IPS DF 6.9 (cell line): ENCODE results near the gene KRT6B.
A peak's percentile ranks its signal among the peaks of the same experiment; 100 is the strongest.
"Not testable (repeated sequence)": the region's sequence is repeated elsewhere in the genome, so short reads cannot be mapped to it uniquely, and the experiment has no call there.

Experiments
- DNase-seq: peaks from one replicate; pipeline ENCODE4 v3.0.0-alpha.2; 2013; ENCODE audit warnings: low read depth, low spot score
- H3K27ac ChIP-seq: one replicate; pipeline ENCODE4 v1.5.1; 2013; ENCODE audit warnings: low read length, control low read depth
- H3K27me3 ChIP-seq: 2 replicates; pipeline ENCODE4 v1.6.1; 2013; ENCODE audit warnings: mild to moderate bottlenecking, low read length; ENCODE audit not compliant: control insufficient read depth, insufficient read depth
- H3K36me3 ChIP-seq: 2 replicates; pipeline ENCODE4 v1.6.1; 2013; ENCODE audit warnings: low read length; ENCODE audit not compliant: control insufficient read depth, insufficient read depth
- H3K4me1 ChIP-seq: 2 replicates; pipeline ENCODE4 v1.6.1; 2013; ENCODE audit warnings: low read length; ENCODE audit not compliant: control insufficient read depth, insufficient read depth
- H3K4me3 ChIP-seq: 2 replicates; pipeline ENCODE4 v1.5.1; 2013; ENCODE audit warnings: mild to moderate bottlenecking, low read length
- H3K9me3 ChIP-seq: 2 replicates; pipeline ENCODE4 v1.6.1; 2013; ENCODE audit warnings: low read length, inconsistent platforms; ENCODE audit not compliant: control insufficient read depth, insufficient read depth
- WGBS: extraction: QIAGEN DNeasy Blood & Tissue Kit; methylation state at CpG from one replicate; pipeline ENCODE4 v1.1.7; 2013; ENCODE audit warnings: mixed read lengths, missing lambda C conversion rate; ENCODE audit not compliant: insufficient read length, insufficient coverage; 5-methylcytosine and 5-hydroxymethylcytosine counted together

Gene KRT6B

DNA sequence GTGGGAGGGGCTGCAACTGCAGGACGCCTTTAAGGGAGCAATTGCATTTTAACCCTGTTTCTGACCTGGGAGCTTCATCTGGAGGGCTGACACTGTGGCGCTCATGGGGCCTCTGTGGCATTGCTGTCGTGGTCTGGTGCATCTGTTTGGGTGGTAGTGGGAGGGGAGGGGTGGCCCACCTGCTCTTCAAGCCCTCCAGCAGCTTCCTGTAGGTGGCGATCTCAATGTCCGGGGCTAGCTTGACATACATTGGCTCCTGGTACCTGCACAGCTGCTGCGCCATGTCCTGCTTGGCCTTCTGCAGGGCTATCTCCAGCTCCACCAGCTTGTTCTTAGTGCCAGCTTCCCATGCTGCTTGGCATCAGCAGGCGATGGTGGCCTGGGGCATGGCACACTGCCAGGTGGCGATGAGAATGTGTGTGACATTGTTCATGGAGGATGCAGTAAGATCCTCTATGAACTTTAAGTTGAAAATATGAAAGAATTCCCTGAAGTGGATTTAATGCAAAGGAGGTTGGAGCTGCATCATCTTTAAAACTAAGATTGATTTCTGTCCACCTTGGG, 38.1 kb downstream of the KRT6B start:
- H3K4me3 ChIP-seq, result no peak overlapping the region
- no peaks in the 10 kb centered on the region for H3K9me3 ChIP-seq
- no CpG with 5 or more reads among the region's 8 CpGs for WGBS
- no peaks in the 10 kb centered on the region for H3K27me3 ChIP-seq
- peak; percentile 20 for DNase-seq
- no peaks in the 10 kb centered on the region for H3K36me3 ChIP-seq
- H3K27ac ChIP-seq, result no peak overlapping the region
- H3K4me1 ChIP-seq, result no peaks in the 10 kb centered on the region

DNA sequence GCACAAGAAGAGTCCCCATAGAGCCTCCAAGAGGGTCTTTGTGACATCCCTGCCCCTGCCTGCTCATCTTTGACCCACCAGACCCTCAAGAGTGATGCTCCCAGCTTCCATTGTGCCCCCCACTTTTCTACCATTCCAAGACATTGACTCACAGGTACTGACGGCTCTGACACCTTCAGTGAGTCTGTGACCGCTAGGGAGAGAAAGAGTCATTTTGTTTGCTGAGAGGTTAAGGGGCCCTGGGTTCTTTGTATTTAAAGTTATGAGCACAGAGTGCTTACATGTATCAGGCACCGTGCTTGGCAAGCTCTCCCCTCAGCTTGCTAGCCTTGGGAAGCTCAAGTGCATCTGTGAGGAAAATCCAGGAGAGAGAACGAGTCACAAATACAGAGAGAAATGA, 38.7 kb downstream of the KRT6B start:
- H3K27me3 ChIP-seq, result no peaks in the 10 kb centered on the region
- H3K36me3 ChIP-seq, result no peaks in the 10 kb centered on the region
- WGBS, result no CpG with 5 or more reads among the region's 4 CpGs
- H3K4me3 ChIP-seq, result no peak overlapping the region
- H3K9me3 ChIP-seq, result no peaks in the 10 kb centered on the region
- H3K4me1 ChIP-seq, result no peaks in the 10 kb centered on the region
- DNase-seq, result no peak
- H3K27ac ChIP-seq, result no peak overlapping the region

DNA sequence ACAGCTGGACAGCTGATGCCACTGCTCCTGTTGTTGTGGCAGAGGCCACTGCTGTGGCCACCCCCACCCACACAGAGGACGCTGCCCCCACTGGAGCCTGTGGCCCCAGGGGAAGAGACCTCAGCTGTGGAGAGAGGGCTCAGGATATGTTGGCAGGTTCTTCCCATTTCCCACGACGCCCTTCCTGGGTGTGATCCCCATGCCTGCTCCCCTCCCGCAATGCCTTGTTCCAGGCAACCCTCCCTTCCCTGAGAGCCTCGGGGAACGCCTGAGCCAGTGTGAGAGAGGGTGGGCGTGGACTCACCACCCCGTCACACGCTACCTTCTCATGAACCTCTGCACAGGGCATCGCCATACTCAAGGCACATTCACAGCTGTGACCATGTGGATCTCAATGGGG, 40.1 kb downstream of the KRT6B start:
- H3K4me1 ChIP-seq, result no peaks in the 10 kb centered on the region

DNA sequence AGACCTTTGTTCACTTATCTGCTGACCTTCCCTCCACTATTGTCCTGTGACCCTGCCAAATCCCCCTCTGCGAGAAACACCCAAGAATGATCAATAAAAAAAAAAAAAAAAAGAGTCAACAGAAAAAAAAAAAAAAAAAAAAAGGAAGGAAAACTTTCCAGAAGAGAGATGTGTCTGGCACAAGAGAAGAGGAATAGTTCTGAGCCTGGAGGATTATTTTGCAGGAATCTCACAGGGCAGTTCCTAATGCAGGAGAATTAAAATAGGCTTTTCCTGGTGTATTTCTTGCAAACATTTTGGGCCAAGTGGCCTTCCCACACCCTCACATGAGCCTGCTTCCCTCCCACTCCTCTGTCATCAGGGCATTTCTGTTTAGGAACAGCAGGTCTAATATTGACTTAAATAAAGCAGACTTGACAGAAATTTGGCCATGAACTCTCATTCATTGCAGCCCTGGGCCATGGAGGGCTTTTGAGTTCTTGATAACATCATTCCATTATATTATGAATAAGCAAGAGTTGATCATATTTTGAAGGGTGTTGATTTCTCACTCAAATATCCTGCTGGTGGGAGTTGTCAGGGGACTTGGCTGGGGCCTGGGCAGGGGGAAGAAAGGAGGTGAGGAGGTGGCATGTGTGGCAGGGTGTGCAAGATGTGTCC, 41.2 kb downstream of the KRT6B start:
- not testable (repeated sequence) for H3K4me1 ChIP-seq, H3K36me3 ChIP-seq, H3K27me3 ChIP-seq, H3K4me3 ChIP-seq, H3K27ac ChIP-seq, DNase-seq, H3K9me3 ChIP-seq
- no CpG with 5 or more reads among the region's 1 CpG for WGBS

More for the DNA sequence above, 40.1 kb downstream of the KRT6B start:
- DNase-seq, result no peak
- Histone ChIP-seq H3K36me3 (no peaks in the 10 kb centered on the region), H3K9me3 (no peaks in the 10 kb centered on the region), H3K4me3 (no peak overlapping the region), H3K27me3 (no peaks in the 10 kb centered on the region), H3K27ac (no peak overlapping the region)
- WGBS, result no CpG with 5 or more reads among the region's 10 CpGs

DNA sequence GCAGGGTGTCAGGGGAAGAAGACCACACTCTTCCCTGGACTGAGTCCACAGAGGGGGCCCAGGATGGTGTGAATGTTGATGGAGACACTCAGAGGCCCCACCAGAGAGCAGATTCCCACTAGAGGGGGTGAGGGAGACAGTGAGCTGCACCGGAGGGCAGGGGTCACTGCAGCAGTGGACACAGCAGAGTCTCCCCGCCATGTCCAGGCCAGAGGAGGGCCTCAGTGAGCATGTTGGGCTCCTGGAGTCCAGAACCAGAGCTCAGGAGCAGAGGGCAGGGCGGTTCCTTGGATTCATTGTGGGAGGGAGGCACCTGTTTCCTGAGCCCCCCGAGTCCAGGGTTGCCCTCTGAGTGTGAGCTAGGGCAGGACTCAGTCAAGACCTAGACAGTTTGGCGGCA, 44.0 kb downstream of the KRT6B start:
- DNase-seq, result no peak
- Histone ChIP-seq H3K27me3 (no peaks in the 10 kb centered on the region), H3K36me3 (no peaks in the 10 kb centered on the region), H3K27ac (no peak overlapping the region), H3K9me3 (no peaks in the 10 kb centered on the region), H3K4me1 (peaks cover 1% of the 10 kb centered on the region; the same call in 1 of the 2 replicates), H3K4me3 (no peak overlapping the region)
- no CpG with 5 or more reads among the region's 5 CpGs for WGBS

DNA sequence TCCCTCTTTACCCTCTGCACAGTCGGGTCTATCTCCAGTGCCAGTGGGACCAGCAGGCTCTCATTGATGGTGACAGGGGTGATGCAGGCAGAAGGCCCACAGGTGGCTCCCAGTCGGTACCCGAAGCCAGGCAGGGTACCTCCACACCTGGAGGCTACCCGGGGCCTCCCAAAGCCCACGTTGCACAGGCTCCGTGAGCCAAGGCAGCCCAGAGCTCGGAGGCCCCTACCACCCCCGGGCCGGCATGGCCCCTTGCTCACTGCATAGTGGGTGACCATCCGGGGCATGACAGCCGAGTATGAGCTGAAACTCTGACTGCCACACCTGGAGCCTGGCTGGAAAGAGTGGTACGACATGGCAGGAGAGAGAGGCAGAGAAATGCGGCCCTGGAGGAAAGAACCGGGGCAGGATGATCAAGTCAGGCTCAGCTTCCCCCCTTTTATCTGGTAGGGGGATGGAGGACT, 46.0 kb downstream of the KRT6B start, which contains the start of gene KRT82:
Gene KRT82, minus strand, starts transcription at position 414 of the 464 bp plus-strand sequence. Its CDS starts 58 bp downstream, at position 356.
- Histone ChIP-seq H3K4me1 (peaks cover 1% of the 10 kb centered on the region; the same call in 1 of the 2 replicates), H3K27me3 (no peaks in the 10 kb centered on the region), H3K27ac (no peak within 1 kb of the TSS), H3K9me3 (no peaks in the 10 kb centered on the region), H3K4me3 (no peak within 1 kb of the TSS), H3K36me3 (no peaks in the 10 kb centered on the region)
- whole genome bisulfite sequencing, result no CpG with 5 or more reads among the region's 14 CpGs
- DNase-seq, result no peak

DNA sequence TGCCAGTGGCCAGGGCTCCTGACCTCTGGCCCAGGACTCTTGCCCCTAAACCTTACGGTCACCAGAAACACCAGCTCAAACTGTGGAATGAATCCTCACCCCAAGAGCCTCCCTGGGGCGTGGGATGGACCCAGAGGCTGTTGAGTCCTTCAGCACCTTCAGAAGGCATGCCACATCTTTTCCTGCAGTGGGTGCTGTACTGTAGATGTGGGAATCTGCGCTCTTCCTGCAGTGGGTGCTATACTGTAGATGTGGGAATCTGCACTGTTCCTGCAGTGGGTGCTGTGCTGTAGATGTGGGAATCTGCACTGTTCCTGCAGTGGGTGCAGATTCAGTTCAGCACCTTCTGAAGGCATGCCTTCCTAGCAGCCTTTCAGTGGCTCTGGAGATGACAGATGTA, 47.0 kb downstream of the KRT6B start:
- no CpG with 5 or more reads among the region's 3 CpGs for WGBS
- H3K36me3 ChIP-seq, result no peaks in the 10 kb centered on the region
- no peak overlapping the region for H3K4me3 ChIP-seq
- no peaks in the 10 kb centered on the region for H3K27me3 ChIP-seq
- peaks cover 1% of the 10 kb centered on the region for H3K4me1 ChIP-seq
- DNase-seq, result no peak
- no peak overlapping the region for H3K27ac ChIP-seq
- H3K9me3 ChIP-seq, result no peaks in the 10 kb centered on the region

DNA sequence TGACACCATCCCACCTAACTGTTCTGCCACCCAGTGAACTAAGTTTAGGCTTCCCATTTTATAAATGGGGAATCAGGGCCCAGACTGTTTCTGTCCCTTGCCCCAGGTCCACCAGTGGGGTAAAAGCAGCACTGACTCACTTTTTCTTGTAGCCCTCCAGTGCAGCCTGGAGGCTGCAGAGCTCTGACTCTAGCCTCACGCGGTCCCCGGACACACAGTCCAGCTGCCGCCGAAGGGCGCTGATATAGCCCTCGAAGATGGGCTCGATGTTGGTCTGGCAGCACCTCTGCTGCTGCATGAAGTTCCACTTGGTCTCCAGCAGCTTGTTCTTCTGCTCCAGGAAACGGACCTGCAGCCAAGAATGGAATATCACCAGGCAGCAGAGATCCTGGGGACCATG, 48.4 kb downstream of the KRT6B start:
- Histone ChIP-seq H3K4me1 (peaks cover 1% of the 10 kb centered on the region), H3K4me3 (no peak overlapping the region), H3K27me3 (no peaks in the 10 kb centered on the region), H3K9me3 (no peaks in the 10 kb centered on the region), H3K36me3 (no peaks in the 10 kb centered on the region), H3K27ac (no peak overlapping the region)
- WGBS, result no CpG with 5 or more reads among the region's 9 CpGs
- no peak for DNase-seq

DNA sequence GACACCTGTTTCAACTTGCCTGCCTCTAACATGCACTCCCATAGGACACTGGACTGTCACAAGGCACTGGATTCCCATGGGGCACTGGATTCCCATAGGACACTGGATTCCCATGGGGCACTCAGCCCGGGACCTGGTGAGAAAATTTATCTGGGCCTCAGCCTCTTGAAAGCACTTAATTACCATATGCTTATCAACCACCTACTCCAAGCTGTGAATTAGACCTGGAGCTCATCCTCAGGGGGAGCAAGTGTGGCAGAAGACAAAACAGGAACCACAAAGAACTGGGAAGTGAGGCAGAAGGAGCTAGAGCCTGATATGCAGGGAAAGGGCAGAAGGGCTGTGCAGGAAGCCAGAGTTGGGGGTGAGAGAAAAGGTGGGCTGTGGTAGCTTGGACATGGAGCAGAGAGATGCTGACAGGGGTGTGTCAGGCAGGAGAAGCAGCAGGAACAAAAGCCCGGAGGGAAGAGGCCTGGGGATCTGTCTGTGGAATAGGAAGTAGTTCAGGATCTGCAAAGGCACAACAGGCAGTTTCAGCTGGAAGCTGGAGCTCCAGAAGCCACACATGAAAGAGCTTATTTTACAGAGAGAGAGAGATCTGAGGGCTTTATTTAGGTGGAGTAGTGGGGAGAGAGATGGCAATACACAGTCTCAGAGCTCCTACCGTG, 48.9 kb downstream of the KRT6B start:
- H3K27me3 ChIP-seq, result no peaks in the 10 kb centered on the region
- H3K4me3 ChIP-seq, result no peak overlapping the region
- H3K4me1 ChIP-seq, result peaks cover 1% of the 10 kb centered on the region
- no peak overlapping the region for H3K27ac ChIP-seq
- no peaks in the 10 kb centered on the region for H3K36me3 ChIP-seq
- no peak for DNase-seq
- no peaks in the 10 kb centered on the region for H3K9me3 ChIP-seq
- no CpG with 5 or more reads among the region's 3 CpGs for WGBS

DNA sequence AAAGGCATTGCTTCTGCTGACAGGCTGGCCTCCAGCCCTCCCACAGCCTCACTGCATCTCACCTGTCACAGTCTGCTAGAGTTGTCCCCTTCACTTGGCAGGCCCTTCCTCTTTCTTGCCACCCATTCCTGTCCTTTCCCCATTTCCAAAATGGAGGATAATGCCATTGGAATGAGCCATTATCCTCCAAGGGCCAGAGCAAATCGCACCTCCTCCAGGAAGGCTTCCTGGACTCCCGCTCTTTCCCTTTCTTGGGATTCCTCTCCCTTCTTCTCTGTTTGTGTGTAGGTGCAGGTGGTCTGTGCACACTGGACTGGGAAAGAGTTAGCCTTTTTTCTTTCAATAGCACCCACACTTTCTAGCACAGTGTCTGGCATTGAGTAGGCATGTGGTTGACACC, 49.6 kb downstream of the KRT6B start:
- WGBS, result no CpG with 5 or more reads among the region's 2 CpGs
- no peak overlapping the region for H3K4me3 ChIP-seq
- no peaks in the 10 kb centered on the region for H3K36me3 ChIP-seq
- DNase-seq, result no peak
- peaks cover 1% of the 10 kb centered on the region for H3K4me1 ChIP-seq
- no peaks in the 10 kb centered on the region for H3K9me3 ChIP-seq
- no peak overlapping the region for H3K27ac ChIP-seq
- no peaks in the 10 kb centered on the region for H3K27me3 ChIP-seq
